ENCODE results near the gene SUMF1.

Gene SUMF1

GRCh38 chr3:4322635-4323034 is 144.4 kb downstream of the SUMF1 start:
- Histone ChIP-seq H3K27ac (no peak overlapping the region), H3K4me3 (no peak overlapping the region)

- H3K27ac ChIP-seq: no peak overlapping the region
- H3K4me3 ChIP-seq: no peak overlapping the region
These were observed 145.3 kb downstream of the SUMF1 start for GRCh38 chr3:4321732-4322131.

- H3K4me3 ChIP-seq: no peak overlapping the region
- no peak overlapping the region for H3K27ac ChIP-seq
These were observed 146.8 kb downstream of the SUMF1 start for GRCh38 chr3:4320096-4320911.

GRCh38 chr3:4314688-4315087 is 152.4 kb downstream of the SUMF1 start:
- Histone ChIP-seq H3K4me3 (no peak overlapping the region), H3K27ac (no peak overlapping the region)

- Histone ChIP-seq H3K27ac (no peak overlapping the region), H3K4me3 (no peak overlapping the region)
These were observed 153.3 kb downstream of the SUMF1 start for GRCh38 chr3:4313606-4314293.

GRCh38 chr3:4311496-4311895 is 155.6 kb downstream of the SUMF1 start:
- Histone ChIP-seq H3K4me3 (no peak overlapping the region), H3K27ac (peak overlapping the region in 1 of 21 experiments; percentile 5)

Data from skin epidermis (tissue), 12 donors.